SKM-1 treated with dmso at 0.1 percent for 144 hours (cell line): ENCODE measurements around the gene MRPL42.
"Not testable (repeated sequence)": the region's sequence is repeated elsewhere in the genome, so short reads cannot be mapped to it uniquely, and the experiment has no call there.

ENCODE experiments used
- DNase-seq: peaks from one replicate; lab custom pipeline; 2025; ENCODE audit not compliant: unreplicated experiment; lab: John Stamatoyannopoulos, UW

Gene MRPL42

DNA sequence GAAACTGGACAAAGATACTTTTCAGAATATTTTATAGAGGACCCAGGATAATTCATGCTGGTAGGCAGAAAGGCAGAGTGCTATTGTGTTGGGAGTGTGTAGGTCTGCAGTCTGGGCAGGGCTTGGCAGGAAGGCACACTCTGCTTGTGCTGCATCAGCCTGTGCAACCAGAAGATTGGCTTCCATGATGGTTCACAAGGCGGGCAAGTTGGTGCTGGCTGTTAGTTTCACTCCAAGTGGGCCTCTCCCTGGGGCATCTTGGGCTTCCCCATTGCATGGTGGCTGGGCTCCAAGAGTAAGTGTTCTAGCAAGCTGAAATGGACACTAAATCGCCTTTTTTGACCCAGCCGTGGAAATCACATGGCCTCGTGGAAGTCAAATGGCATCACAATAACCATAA, 23.7 kb upstream of the MRPL42 start:
- DNase-seq: no peak

GRCh38 chr12:93447555-93448290, 19.6 kb upstream of the MRPL42 start:
- no peak for DNase-seq

GRCh38 chr12:93448796-93449195, 18.5 kb upstream of the MRPL42 start:
- DNase-seq: no peak

GRCh38 chr12:93449277-93449676, 18.0 kb upstream of the MRPL42 start:
- no peak for DNase-seq

- DNase-seq: no peak
Measured at GRCh38 chr12:93451423-93452158, 15.7 kb upstream of the MRPL42 start.

DNA sequence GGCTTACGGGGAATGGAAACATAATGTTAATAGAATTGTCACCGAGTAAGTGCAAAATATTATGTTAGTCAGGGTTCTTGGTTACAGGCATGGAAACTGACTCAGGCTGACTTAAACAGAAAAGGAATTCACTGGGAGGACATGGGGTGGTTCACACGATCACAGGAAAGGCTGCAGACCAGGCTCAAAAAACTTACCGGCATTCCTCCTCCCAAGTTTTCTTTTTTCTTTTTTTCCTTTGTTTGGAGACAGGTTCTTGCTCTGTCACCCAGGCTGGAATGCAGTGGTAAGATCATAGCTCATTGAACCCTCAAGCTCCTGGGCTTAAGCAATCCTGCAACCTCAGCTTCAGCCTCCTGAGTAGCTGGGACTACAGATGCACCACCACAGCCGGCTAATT, 13.7 kb upstream of the MRPL42 start:
- no peak for DNase-seq

DNA sequence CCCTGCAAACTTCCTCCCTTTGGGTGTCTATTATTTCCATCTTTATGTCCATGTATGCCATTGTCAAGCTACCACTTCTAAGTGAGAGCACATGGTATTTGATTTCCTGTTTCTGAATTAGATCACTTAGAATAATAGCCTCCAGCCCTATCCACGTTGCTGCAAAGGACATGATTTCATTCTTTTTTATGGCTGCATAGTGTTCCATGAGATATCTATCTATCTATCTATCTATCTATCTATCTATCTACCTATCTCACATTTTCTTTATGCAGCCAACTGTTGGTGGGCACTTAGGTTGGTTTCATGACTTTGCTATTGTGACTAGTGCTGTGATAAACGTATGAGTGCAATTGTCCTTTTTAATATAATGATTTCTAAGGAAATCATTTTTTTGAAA, 11.2 kb upstream of the MRPL42 start:
- no peak for DNase-seq

GRCh38 chr12:93459097-93459496, 8.2 kb upstream of the MRPL42 start:
- no peak for DNase-seq

DNA sequence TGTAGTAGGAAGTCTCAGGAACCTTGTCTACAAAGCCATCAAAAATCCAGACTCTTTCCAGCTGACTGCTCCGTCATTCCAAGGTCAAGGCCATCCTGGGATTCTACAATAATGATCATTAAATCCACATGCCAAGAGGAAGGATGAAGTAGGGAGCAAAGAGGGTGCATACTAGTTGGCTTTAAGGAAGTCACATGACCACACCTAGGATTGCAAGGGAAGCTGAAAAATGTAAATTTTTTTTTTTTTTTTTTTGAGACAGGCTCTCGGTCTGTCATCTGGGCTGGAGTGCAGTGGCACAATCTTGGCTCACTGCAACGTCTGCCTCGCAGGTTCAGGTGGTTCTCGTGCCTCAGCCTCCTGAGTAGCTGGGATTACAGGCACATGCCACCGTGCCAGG, 7.3 kb upstream of the MRPL42 start:
- DNase-seq: no peak

DNA sequence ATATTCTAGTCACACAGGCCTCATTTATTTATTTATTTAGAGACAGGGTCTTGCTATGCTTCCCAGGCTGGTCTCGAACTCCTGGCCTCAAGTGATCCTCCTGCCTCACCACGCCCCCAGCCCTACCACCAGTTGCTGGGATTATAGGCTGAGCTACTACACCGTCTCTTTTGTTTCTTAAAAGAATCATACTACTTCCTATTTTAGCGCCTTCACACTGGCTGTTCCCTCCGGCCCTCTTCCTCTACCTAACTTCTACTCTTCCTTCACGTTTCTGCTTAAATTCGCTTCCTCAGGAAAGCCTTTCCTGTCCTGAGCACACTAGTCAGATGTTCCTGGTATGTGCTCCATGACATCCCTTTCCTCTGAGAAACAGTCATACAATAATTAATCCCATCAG, 6.4 kb upstream of the MRPL42 start:
- DNase-seq: no peak

DNA sequence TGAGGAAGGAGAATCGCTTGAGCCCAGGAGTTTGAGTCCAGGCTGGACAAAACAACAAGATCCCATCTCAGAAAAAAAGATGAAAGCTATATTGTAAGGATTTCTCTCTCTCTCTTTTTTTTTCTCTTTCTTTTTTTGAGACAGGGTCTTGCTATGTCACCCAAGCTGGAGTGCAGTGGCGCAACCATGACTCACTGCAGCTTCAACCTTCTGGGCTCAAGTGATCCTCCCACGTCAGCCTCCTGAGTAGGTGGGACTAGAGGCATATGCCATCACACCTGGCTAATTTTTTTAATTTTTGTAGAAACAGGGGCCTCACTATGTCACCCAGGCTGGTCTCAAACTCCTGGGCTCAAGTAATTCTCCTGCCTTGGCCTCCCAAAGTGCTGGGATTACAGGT, 5.8 kb upstream of the MRPL42 start:
- DNase-seq: no peak

DNA sequence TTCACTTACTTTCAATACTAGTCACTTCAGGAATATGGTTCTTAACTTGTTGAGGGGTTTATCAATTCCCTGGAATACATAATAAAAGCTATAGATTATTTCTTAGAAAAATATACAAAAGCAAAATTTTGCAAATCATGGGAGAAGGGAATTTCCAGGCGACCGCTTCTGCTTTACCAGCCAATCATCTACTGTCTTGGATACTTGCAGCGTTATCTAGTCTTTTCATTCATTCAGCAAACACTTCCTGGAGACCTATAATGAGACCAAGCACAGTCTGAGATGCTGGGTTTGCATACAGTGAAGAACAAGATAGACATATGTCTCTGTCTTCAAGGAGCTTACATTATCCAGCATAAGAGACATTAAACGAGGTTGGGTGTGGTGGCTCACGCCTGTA, 1.5 kb upstream of the MRPL42 start:
- no peak for DNase-seq

DNA sequence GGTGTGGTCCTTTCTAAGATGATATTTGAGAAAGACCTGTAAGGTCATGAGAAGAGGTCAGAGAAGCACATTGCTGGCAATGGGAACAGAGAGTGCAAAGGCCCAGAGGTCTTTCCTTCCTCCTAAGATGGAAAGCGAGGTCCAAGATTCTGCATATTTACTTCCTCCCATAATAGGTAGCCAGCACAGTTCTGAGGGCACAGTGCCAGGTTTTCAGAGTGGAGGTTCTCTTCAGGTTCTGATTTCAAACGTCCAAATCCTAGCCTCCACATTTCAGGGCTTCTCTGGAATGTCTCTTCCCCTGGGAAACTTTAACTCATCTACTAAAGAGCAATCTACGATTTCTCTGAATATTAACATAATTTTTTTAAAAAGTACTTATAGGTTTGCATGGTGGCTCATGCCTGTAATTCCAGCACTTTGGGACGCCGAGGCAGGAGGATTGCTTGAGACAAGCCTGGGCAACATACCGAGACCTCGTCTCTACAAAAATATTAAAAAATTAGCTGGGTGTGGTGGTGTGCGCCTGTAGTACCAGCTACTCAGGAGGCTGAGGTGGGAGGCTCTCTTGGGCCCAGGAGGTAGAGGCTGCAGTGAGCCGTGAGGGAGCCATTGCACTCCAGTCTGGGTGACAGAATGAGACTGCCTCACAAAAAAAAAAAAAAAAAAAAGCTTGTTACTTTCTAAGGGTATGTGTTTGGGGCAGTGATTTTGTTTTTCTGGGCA, 526 bp upstream of the MRPL42 start:
- DNase-seq: no peak

DNA sequence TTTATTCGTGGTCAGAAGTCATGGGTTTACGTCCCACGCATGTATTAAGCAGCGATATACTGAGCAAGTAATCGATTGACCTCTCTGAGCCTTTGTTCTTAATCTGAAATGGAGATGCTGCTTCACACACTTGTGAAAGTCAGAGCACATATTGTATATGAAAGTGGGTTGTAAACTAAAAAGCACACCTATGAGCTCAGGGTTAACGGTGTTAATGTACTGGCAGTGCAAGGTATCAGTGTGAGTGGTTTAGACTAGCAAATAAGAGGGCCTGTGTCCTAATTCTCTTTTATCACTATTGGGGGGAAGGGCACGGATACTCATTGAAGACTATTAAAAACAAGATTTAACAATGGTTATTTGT, 676 bp downstream of the MRPL42 start:
- DNase-seq: no peak

GRCh38 chr12:93469386-93469785, 2.1 kb downstream of the MRPL42 start:
- DNase-seq: no peak

DNA sequence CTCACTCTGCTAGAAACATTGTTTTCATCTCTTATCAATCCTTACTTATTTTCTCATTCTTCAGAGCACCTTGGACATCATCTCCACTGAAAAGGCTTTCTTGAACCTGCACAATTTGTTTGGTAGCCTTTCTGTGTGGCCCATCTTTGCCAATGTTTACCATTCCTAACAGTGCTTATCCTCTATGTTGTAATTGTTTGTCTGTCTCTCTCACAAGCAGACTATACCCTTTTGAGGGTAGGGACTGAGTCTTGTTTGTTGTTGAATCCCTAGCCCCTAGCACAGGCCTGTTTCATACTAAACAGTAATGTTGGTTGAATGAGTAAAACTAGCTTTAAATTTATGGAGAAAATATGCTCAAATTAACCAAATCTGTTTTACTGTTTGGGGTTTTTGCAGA, 9.2 kb downstream of the MRPL42 start:
- DNase-seq: no peak

DNA sequence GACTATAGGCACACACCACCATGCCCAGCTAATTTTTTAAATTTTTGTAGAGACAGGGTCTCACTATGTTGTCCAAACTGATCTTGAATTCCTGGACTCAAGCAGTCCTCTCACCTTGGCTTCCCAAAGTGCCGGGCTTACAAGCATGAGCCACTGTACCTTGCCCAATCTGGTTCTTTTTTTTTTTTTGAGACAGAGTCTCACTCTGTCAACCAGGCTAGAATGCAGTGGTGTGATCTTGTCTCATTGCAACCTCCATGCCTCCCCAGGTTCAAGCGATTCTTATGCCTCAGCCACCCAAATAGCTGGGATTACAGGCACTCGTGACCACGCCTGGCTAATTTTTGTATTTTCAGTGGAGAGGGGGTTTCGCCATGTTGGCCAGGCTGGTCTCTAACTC, 15.4 kb downstream of the MRPL42 start:
- no peak for DNase-seq

- no peak for DNase-seq
Measured at GRCh38 chr12:93483151-93483807, 16.0 kb downstream of the MRPL42 start.

DNA sequence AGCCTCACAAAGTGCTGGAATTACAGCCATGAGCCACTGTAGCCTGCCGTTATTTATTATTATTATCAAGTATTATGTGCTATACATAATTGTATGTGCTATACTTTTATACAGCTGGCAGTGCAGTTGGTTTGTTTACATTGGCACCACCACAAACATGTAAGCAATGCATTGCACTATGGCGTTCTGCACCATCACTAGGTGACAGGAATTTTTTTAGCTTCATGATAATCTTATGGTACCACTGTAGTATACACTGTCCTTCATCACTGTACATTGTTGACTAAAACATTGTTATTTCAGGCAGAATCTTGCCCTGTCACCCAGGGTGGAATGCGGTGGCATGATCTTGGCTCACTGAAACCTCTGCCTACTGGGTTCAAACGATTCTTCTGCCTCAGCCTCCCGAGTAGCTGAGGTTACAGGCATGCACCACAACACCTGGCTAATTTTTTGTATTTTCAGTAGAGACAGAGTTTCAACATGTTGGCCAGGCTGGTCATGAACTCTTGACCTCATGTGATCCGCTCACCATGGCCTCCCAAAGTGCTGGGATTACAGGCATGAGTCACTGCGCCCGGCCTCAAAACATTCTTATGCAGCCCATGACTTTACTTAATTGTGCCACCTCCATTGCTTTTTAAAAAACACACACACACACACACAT, 17.1 kb downstream of the MRPL42 start:
- no peak for DNase-seq

GRCh38 chr12:93492808-93493207, 25.5 kb downstream of the MRPL42 start:
- DNase-seq: not testable (repeated sequence)

GRCh38 chr12:93494096-93494495, 26.8 kb downstream of the MRPL42 start:
- DNase-seq: no peak
